Activated CD8-positive, alpha-beta memory T cell treated with anti-CD3 and anti-CD28 coated beads, Interleukin-2, amount 50 U/mL, for 4 hours (primary cell): ENCODE measurements around the gene FSTL4.

Experiments
- DNase-seq: peaks from one replicate; pipeline ENCODE4 v3.0.0-alpha.2; 2020

FSTL4 gene

DNA sequence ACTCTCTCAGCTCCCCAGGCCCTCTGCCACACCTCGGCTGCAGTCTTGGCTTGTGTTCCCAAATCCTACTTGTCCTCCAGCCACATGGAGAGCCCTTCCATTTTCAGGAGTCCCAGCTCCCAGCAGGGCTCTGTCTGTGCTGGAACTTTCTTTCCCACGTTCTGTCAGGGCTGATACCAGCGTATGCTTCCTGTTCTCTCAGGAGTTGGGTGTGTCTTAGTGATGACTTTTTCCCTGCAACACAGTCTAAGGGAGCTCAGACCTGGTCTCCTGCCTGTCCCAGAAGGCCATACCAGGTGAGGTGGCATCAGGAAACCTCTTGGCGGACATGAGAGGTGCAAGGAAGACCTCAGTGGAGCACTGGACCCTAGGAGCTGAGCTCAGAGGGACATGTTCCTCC is 334.0 kb downstream of the FSTL4 start:
- no peak for DNase-seq

DNA sequence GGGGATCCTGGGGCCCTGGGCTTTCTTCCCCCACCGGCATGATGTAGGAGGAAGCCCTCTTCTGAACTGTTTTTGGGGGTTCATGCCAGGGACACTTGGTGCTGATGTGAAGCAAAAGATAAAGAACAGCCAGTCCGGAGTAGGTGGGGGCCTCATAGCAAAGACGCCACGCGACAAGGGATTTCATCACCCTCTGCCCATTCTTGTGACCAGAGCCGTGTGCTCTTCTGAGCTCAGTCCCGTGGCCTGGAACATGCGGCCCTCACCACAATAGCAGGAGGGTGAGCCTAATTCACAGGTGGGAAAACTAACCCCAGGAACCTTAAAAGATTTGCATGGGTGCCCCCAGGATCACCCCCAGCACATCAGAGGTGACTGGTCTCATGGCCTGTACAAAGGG is 334.6 kb downstream of the FSTL4 start:
- no peak for DNase-seq

DNA sequence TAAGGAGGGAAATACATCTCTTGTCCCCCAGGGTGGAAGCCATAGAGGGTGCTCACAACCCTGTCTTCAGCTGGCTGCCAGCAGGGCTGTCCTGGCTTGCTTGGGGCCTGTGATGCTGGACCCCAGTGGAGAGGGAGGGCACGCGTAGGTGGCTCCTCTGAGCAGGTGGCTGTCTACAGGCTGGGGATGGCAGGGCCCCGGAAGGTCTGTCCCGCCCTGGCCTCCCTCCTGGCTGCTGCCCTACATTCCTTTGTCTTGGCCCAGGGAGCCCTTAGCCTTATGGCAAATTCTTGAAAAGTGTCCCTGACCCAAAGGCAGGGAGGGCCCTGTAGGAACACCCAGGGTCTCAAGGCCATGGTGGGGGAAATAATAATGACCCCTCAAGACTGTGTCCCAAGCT is 336.2 kb downstream of the FSTL4 start:
- no peak for DNase-seq

GRCh38 chr5:133275631-133276030 is 336.7 kb downstream of the FSTL4 start:
- DNase-seq, result no peak

GRCh38 chr5:133274597-133274935 is 337.8 kb downstream of the FSTL4 start:
- DNase-seq, result no peak

GRCh38 chr5:133273661-133274596 is 338.4 kb downstream of the FSTL4 start:
- DNase-seq, result no peak

DNA sequence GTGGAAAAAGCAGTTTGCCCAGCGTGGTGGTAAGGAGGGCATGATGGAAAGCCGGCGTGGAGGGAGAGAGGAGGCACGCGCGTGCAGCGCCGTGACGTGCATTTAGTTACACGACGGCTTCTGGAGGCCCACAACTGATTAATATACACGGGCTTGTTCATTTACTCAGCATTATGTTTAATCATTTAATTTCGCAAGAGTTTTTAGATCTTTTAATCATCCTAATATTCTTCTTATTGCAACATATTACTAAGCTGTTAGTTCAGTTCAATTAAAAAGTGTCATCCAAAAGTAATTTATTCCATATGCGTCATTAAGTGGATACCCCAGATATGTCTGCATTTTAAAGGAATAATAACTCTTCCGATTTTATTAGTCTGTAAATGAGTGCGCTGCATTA is 340.0 kb downstream of the FSTL4 start:
- no peak for DNase-seq

DNA sequence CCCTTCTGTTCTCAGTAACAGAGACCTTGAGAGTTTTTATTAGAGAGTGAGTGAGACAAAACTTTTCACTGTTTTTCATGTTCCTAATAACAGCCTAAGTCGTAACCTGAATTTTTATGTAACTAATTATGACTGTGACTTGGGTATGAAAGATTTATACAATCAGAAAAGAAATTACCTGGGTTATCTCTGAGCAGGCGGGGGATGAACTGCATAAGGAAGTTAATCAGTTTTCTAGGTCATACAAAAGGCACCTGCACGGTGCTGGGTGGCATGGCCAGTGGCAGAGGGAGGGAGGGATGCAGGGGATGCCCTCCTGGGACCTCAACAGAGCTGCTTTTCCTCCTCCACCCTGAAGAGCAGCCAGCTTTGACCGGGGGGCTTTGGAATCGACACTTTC is 340.7 kb downstream of the FSTL4 start:
- DNase-seq, result no peak

DNA sequence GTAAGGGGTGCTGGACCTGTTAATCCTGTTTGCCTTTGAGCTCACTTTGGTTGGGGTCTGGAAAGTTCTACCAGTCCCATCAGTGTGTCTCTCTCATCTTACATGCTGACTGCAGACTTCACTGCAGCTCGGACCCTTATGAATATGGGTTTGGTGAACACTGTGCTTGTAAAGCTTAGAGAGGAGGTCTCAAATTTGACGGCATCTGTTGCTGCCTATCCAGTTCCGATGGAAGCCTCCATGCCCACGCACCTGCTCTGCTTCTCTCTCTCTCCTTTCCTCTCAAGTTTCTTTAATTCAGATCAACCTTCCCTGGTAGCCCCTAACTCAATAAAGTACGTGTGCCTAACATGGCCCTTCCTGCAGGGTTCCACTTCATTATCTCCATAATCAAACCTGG is 342.6 kb downstream of the FSTL4 start:
- DNase-seq, result no peak

DNA sequence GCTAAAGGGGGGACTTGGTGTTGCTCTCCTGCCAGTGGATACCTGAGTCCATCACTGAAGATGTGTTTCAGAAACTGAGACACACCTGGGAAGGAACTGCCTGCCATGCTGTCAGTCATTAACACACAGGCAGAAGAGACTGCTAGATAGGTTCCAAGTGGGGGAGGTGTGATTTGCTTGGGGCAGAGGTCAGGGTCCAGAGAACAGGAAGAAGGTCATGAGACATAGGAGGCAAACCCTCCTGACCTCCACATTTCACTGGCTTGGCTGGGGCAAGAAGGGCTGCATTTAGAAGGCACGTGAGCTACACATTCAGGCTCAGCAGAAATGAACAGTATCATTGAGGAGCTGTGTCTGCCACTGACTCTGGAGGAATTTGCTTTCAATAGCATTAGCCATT is 344.7 kb downstream of the FSTL4 start:
- DNase-seq, result no peak

DNA sequence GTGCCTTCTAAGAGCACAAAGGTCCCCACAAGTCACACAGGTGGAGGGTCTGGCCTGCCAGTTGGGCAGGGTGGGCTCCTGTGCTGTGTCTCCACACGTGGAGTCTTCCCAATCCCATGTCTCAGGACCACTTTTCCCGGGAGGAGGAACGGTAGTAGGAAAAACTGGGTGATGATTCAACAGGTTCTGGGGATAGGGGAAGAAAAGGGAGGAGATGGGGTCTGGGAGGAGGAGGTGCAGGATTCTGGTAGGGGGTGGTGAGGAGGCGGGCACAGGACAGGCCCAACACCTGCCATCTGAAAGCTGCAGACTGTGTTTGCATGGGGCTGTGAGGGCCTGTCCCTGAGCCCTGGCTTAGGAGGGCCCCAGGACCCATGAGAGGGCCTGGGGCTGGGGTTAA is 345.4 kb downstream of the FSTL4 start:
- DNase-seq, result no peak

- no peak for DNase-seq
These were observed 345.8 kb downstream of the FSTL4 start for GRCh38 chr5:133266527-133266878.

- DNase-seq, result no peak
These were observed 346.4 kb downstream of the FSTL4 start for GRCh38 chr5:133265720-133266526.

DNA sequence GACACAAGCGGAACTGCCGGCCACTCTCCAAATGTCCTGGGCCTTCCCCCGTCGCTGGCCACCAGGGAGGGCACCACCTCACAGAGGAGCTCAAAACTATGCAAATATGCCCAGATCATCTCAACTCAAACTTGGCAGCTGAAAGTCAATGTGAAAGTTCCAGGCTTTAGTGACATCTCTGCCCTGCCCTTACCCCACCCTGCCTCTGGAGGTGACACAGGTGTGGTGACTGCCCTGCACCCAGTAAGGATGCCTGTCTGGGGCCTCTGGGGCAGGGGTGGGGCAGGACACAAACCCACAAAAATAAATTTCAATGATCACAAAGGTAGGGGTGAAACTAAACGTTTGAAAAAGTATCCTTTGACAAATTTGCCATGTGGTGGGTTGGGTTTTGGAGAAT is 347.1 kb downstream of the FSTL4 start:
- DNase-seq, result no peak

DNA sequence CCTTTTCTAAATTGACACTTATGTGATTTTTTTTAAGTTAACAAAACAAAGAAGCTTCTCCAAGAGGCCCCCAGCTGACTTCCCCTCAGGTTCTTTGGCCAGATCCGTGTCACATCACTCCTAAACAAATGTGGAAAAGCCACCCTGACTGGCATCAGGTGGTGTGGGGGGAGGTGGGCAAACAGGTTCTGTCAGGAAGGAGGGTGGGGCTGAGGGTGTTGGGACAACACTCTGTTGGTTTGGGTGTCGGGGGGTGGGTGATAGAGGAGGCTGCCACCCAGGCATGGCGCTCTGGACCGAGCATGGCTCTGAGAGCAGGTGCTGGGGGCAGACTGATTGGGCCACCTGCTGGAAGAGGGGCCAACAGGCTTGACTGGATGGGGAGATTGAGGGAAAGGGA is 349.7 kb downstream of the FSTL4 start:
- no peak for DNase-seq

GRCh38 chr5:133261993-133262392 is 350.3 kb downstream of the FSTL4 start:
- DNase-seq, result no peak

DNA sequence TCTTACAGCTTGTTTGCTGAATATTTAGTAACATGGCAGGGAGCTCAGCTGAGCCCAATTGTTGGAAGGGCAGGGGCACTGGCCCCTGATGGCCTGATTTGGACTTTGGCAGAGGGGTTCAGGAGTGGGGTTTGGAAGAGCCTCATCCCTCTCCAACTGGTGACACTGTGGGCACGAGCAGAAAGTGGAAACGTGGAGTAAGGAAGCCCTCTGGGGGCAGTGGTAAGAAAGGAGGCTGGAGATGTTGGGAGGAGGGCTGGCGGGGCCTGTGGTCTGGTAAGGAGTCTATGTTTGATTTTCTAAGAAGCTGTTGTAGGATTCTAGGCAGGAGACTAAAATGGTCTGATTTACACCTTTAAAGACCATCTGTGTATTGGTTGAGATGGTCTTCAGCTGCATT is 351.6 kb downstream of the FSTL4 start:
- no peak for DNase-seq

DNA sequence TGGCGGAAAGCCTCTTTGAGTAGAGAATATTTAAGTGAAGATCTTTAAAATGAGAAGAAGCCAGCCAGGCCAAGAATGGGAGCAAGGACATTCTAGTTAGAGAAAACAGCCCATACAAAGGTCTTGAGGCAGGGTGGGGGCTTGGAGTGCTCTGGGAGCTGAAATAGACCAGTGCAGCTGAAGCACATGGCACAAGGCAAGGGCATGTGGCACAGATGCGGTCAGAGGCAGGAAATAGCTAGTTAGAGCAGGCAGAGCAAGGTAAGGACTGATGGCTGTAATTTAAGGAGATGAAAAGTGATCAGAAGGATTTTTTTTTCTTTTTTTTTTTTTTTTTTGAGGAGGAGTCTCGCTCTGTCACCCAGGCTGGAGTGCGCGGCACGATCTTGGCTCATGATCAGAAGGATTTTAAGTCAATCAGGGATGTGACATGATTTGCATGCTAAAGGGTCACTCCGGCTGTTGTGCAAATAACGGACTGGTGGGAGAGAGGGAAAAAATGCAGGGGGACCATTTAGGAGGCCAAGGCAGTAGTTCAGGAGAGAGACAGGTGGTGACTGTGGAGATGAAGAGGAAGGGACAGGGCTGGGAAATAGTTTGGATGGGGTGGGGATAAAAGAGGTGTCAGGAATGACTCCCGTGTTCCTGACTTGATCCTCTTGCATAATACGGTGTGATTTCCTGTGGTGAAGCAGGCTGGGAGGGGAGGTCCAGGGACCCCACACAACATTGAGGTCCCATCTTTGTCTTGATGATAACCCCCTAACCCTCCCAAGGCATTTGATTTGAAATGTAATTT is 352.9 kb downstream of the FSTL4 start:
- DNase-seq, result no peak

DNA sequence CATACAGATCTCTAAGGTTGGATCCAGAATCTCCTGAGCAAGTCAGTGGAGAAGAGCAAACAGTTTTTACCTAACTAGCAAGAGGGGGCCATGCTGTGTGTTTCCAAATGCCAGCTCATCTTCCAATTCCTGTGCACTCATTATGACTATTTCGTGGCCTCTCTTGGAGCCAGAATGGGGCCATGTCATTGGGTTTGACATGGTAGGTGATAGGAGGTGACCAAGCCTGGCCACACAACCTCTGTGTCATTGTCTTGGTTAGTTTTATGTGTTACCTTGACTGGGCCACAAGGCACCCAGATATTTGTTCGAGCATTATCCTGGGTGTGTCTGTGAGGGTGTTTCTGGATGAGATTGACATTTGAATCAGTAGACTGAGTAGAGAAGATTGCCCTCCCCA is 354.4 kb downstream of the FSTL4 start:
- DNase-seq, result no peak

- no peak for DNase-seq
These were observed 356.1 kb downstream of the FSTL4 start for GRCh38 chr5:133256276-133256675.

- no peak for DNase-seq
These were observed 357.5 kb downstream of the FSTL4 start for GRCh38 chr5:133254803-133255202.

GRCh38 chr5:133253671-133254070 is 358.7 kb downstream of the FSTL4 start:
- no peak for DNase-seq

DNA sequence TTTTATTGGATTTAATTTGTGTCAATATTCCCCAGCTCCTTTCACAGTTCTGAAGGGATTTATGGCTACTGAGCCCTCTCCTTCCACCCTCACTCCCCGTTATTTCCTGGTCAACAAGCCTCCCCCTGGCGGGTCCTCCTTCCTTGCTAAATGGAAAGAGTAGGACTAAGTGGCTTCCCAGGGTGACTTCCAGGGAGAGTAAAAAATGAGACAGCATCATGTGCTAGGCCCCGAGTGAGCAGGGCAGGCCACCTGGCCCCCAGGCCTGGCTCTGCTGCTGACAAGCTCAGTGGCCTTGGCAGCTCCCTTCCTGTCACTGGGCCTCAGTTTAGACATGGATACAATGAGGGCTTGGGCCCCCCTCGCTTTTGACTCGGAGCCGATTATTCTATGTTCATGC is 359.3 kb downstream of the FSTL4 start:
- DNase-seq, result no peak

GRCh38 chr5:133252133-133252480 is 360.2 kb downstream of the FSTL4 start:
- no peak for DNase-seq
